NK-92 (cell line): ENCODE data around the gene UBC.
"Not testable (repeated sequence)": the region's sequence is repeated elsewhere in the genome, so short reads cannot be mapped to it uniquely, and the experiment has no call there.

ENCODE experiments used
- DNase-seq: peaks from one replicate; lab custom pipeline; 2025; ENCODE audit not compliant: unreplicated experiment; lab: John Stamatoyannopoulos, UW

UBC gene

GRCh38 chr12:124915239-124916236, 1.1 kb upstream of the UBC start:
- no peak for DNase-seq

GRCh38 chr12:124913474-124914391, 717 bp downstream of the UBC start:
- no peak for DNase-seq

DNA sequence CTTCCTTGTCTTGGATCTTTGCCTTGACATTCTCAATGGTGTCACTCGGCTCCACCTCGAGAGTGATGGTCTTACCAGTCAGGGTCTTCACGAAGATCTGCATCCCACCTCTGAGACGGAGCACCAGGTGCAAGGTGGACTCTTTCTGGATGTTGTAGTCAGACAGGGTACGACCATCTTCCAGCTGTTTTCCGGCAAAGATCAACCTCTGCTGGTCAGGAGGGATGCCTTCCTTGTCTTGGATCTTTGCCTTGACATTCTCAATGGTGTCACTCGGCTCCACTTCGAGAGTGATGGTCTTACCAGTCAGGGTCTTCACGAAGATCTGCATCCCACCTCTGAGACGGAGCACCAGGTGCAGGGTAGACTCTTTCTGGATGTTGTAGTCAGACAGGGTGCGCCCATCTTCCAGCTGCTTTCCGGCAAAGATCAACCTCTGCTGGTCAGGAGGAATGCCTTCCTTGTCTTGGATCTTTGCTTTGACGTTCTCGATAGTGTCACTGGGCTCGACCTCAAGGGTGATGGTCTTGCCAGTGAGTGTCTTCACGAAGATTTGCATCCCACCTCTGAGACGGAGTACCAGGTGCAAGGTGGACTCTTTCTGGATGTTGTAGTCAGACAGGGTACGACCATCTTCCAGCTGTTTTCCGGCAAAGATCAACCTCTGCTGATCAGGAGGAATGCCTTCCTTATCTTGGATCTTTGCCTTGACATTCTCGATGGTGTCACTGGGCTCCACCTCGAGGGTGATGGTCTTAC, 1.7 kb downstream of the UBC start:
- not testable (repeated sequence) for DNase-seq

- DNase-seq = not testable (repeated sequence)
These were observed 2.9 kb downstream of the UBC start for GRCh38 chr12:124911521-124911920.

- DNase-seq = no peak
These were observed 3.6 kb downstream of the UBC start for GRCh38 chr12:124910561-124911478.

DNA sequence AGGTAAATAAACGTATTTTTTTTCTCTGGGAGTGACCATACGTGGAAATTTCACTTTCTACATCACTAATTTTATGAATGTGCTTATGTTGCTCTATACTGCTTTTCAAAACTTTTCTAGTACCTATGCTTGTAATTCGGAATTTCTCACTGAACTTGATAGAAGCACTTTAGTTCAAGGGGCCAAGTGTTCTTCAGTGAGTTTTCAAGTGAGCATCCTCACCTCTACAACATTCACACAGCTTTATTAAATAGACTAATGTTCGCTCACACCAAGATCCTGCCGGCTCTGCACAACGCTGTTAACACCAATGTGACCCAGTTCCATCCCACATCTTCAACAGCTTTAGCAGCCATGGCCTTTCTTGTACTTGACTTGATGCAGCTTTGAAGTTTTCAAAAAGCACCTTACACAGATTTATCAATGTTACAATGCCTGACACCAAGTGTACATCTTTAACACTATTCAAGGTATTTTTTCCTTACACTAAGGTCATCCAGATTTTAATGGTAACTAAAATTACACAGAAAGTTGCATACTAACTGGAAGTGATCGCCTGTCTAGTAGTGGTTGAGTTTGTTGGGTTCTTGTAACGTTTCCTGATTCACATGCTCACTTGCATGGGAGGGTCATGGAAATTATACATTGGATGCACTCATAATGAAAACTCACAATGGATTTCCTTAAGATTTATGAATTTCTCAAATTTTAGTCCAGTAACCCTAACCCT, 4.5 kb downstream of the UBC start:
- no peak for DNase-seq

- DNase-seq = no peak
These were observed 7.7 kb downstream of the UBC start for GRCh38 chr12:124906606-124907261.

- no peak for DNase-seq
These were observed 9.9 kb downstream of the UBC start for GRCh38 chr12:124904306-124905098.

DNA sequence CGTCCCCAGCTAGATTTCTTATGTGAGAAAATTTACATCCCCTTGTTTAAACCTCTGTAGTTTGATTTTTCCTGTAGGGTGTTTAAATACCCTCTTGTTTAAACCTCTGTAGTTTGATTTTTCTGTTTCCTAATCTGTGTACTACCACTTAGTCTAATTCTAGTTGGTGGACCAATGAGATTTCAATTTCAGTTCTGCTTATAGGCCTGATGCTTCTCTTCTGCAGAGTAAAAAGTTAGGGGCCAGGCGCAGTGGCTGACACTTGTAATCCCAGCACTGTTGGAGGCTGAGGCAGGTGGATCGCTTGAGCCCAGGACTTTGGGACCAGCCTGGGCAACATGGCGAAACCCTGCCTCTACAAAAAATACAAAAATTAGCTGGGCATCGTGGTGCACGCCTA, 11.5 kb downstream of the UBC start:
- no peak for DNase-seq

DNA sequence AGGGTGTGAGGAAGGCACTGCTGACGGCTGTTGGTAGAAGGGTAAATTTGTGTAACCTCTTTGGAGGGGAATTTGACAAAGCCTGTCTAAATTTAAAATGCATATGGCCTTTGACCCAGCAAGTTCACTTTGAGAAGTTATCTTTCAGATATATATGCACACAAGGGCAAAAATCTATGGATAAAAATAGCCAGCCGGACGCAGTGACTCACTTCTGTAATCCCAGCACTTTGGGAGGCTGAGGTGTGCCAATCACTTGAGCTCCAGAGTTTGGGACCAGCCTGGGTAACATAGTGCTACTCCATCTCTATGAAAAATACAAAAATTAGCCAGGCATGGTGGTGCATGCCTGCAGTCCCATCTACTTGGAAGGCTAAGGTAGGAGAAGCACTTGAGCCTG, 13.4 kb downstream of the UBC start:
- DNase-seq = no peak

DNA sequence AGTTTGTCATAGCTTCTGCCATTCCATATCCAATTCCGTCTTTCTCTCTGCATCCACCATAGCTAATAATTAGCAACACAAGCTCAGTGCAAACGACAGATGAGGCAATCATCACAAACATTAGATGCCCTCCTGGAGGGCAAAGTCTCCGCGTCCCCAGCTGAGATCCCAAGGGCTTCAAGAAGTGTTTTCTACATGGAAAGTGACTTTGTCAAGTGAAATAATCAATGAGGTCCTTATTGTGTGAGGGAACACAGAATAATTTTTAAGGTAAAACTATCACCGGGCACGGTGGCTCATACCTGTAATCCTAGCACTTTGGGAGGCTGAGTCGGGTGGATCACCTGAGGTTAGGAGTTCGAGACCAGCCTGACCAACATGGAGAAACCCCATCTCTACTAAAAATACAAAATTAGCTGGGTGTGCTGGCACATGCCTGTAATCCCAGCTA, 14.1 kb downstream of the UBC start:
- DNase-seq = not testable (repeated sequence)

- no peak for DNase-seq
These were observed 15.5 kb downstream of the UBC start for GRCh38 chr12:124898923-124899294.

DNA sequence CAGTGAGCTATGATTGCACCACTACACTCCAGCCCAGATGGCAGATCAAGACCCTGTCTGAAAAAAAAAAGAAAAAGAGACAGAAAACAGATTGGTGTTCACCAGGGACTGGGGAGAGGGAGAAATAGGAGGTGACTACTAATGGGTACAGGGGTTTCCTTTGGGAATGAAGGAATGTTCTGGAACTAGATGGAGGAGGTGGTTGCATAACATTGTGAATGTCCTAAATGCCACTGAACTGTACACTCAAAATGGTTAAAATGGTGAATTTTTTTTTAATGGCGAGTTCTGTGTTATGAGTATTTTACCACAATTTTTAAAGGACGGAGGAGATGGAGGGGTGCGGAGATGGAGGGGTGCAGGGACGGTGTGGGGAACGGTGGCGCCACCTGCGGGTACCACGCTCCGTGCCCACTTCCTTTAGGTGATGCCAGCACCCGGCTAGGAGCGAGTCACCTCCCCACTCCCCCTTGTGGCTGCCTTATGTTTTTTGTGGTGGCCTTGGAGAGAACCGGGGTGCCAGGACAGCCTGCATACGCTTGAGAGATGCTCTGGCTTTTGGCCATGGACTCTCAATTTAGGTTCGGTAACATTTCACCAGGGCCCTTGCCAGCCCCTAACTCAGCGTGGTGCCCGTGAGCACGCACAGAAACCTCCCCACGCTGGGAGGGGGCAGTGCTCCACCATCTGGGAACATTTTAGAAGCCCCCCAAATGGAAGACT, 16.1 kb downstream of the UBC start:
- no peak for DNase-seq

- no peak for DNase-seq
These were observed 18.0 kb downstream of the UBC start for GRCh38 chr12:124896461-124896860.

GRCh38 chr12:124893792-124894516, 20.5 kb downstream of the UBC start:
- DNase-seq = no peak

- no peak for DNase-seq
These were observed 26.2 kb downstream of the UBC start for GRCh38 chr12:124888260-124888659.

GRCh38 chr12:124887766-124888165, 26.7 kb downstream of the UBC start:
- DNase-seq = not testable (repeated sequence)
